Neuronal stem cell (in vitro differentiated cells): ENCODE measurements around the gene BMP8A.
"Not testable (repeated sequence)": the region's sequence is repeated elsewhere in the genome, so short reads cannot be mapped to it uniquely, and the experiment has no call there.

ENCODE experiments used
- DNase-seq: peaks from one replicate; pipeline ENCODE4 v3.0.0-alpha.2; 2013; ENCODE audit warnings: low spot score
- H2AFZ ChIP-seq: one replicate; pipeline ENCODE4 v1.6.1; 2013; ENCODE audit warnings: mild to moderate bottlenecking, low read length, inconsistent platforms
- H2AK5ac ChIP-seq: 2 replicates; pipeline ENCODE4 v1.6.1; 2013; ENCODE audit warnings: low read depth, mild to moderate bottlenecking, inconsistent platforms, low read length, moderate library complexity, mixed read lengths
- H2BK120ac ChIP-seq: 2 replicates; pipeline ENCODE4 v1.6.1; 2013; ENCODE audit warnings: low read depth, mild to moderate bottlenecking, inconsistent platforms, low read length, moderate library complexity, mixed read lengths
- H2BK12ac ChIP-seq: one replicate; pipeline ENCODE4 v1.6.1; 2013; ENCODE audit warnings: low read length, inconsistent platforms
- H2BK15ac ChIP-seq: 2 replicates; pipeline ENCODE4 v1.6.1; 2013; ENCODE audit warnings: mild to moderate bottlenecking, low read length, inconsistent platforms, mixed read lengths
- H2BK5ac ChIP-seq: one replicate; pipeline ENCODE4 v1.6.1; 2013; ENCODE audit warnings: inconsistent platforms, mild to moderate bottlenecking, low read length, moderate library complexity
- H3K14ac ChIP-seq: one replicate; pipeline ENCODE4 v1.6.1; 2013; ENCODE audit warnings: low read length, inconsistent platforms
- H3K18ac ChIP-seq: 2 replicates; pipeline ENCODE4 v1.6.1; 2013; ENCODE audit warnings: low read length, inconsistent platforms
- H3K23ac ChIP-seq: 2 replicates; pipeline ENCODE4 v1.6.1; 2013; ENCODE audit warnings: low read depth, mild to moderate bottlenecking, mixed read lengths, low read length, inconsistent platforms; ENCODE audit not compliant: poor library complexity
- H3K27ac ChIP-seq: replicated peaks from 3 replicates; pipeline ENCODE4 v1.5.1; 2013; ENCODE audit warnings: low read length, inconsistent platforms
- H3K27me3 ChIP-seq, 3 experiments: 2 replicates each; pipeline ENCODE4 v1.6.1; 2013; ENCODE audit warnings: low read length in 3 of 3, mild to moderate bottlenecking in 2 of 3, inconsistent platforms in 1 of 3, low read depth in 1 of 3, mixed read lengths in 1 of 3, moderate library complexity in 1 of 3; ENCODE audit not compliant: control insufficient read depth in 3 of 3, insufficient read depth in 3 of 3
- H3K36me3 ChIP-seq, 2 donors: replicated peaks in 1 of 2; 2 replicates each; pipeline ENCODE4 v1.6.1; 2013; ENCODE audit warnings: low read length in 2 of 2; ENCODE audit not compliant: control insufficient read depth in 2 of 2, insufficient read depth in 2 of 2
- H3K4ac ChIP-seq: 2 replicates; pipeline ENCODE4 v1.6.1; 2013; ENCODE audit warnings: inconsistent platforms, mild to moderate bottlenecking, low read length, moderate library complexity
- H3K4me1 ChIP-seq, 2 donors: 1 replicate in 1 of 2; 2 replicates in 1 of 2; pipeline ENCODE4 v1.6.1; 2013; ENCODE audit warnings: low read length in 2 of 2, low read depth in 1 of 2; ENCODE audit not compliant: control insufficient read depth in 2 of 2, insufficient read depth in 1 of 2
- H3K4me2 ChIP-seq: one replicate; pipeline ENCODE4 v1.6.1; 2013; ENCODE audit warnings: mild to moderate bottlenecking, low read length, inconsistent platforms; ENCODE audit not compliant: insufficient read depth, poor library complexity, severe bottlenecking
- H3K4me3 ChIP-seq, 2 donors: 2 replicates each; pipeline ENCODE4 v1.5.1; 2013; ENCODE audit warnings: low read length in 2 of 2, mild to moderate bottlenecking in 2 of 2, inconsistent platforms in 1 of 2, moderate library complexity in 1 of 2
- H3K79me1 ChIP-seq: one replicate; pipeline ENCODE4 v1.6.1; 2013; ENCODE audit warnings: low read depth, mild to moderate bottlenecking, inconsistent platforms, low read length, moderate library complexity
- H3K9ac ChIP-seq: one replicate; pipeline ENCODE4 v1.6.1; 2013; ENCODE audit warnings: mild to moderate bottlenecking, low read depth, low read length, inconsistent platforms; ENCODE audit not compliant: poor library complexity
- H3K9me3 ChIP-seq, 2 donors: replicated peaks in 1 of 2; 2 replicates each; pipeline versions ENCODE3 to v1.6.1; 2013; ENCODE audit warnings: low read length in 2 of 2, mild to moderate bottlenecking in 2 of 2, inconsistent platforms in 1 of 2, low read depth in 1 of 2, mixed read lengths in 1 of 2, moderate library complexity in 1 of 2; ENCODE audit not compliant: control insufficient read depth in 2 of 2, insufficient read depth in 1 of 2
- H4K8ac ChIP-seq: one replicate; pipeline ENCODE4 v1.6.1; 2013; ENCODE audit warnings: low read depth, mild to moderate bottlenecking, inconsistent platforms, low read length, moderate library complexity
- H4K91ac ChIP-seq: one replicate; pipeline ENCODE4 v1.6.1; 2013; ENCODE audit warnings: low read length, low read depth, mild to moderate bottlenecking, inconsistent platforms; ENCODE audit not compliant: poor library complexity
- WGBS, 2 donors: extraction: QIAGEN DNeasy Blood & Tissue Kit; methylation state at CpG; one replicate each; pipeline ENCODE4 v1.1.7; 2013; ENCODE audit warnings: missing lambda C conversion rate in 2 of 2, mixed read lengths in 1 of 2; ENCODE audit not compliant: insufficient read length in 2 of 2, insufficient replicate concordance in 1 of 2; ENCODE audit errors: extremely low coverage in 2 of 2; 5-methylcytosine and 5-hydroxymethylcytosine counted together

BMP8A gene

DNA sequence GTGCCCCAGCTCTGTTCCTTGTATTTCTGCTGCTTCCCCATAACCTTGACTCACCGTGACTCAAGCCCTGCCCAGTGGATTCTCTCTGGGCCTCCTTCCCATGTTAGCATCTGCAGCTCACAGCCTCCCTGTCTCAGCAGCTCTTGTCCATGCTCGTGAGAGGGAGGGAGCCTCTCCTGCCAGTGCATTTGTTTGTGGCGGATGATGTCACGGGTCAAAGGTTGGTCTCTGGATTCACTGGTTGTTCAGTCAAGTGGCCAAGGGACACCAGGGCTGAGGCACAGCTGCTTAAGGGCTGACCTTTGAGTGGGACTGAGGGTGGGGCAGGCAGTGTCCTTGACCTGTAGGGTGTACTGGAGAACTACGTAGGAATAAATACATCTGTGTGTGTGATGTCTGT, 27.9 kb downstream of the BMP8A start:
- H3K14ac ChIP-seq, H2BK120ac ChIP-seq, H2BK5ac ChIP-seq, H4K91ac ChIP-seq, H3K23ac ChIP-seq, H2AK5ac ChIP-seq, H3K36me3 ChIP-seq, H3K4ac ChIP-seq, H3K9ac ChIP-seq, H3K4me2 ChIP-seq, DNase-seq, H4K8ac ChIP-seq, H3K27me3 ChIP-seq, H3K4me3 ChIP-seq, H2BK15ac ChIP-seq, H3K79me1 ChIP-seq, H3K27ac ChIP-seq, H2AFZ ChIP-seq, H2BK12ac ChIP-seq, H3K9me3 ChIP-seq, H3K18ac ChIP-seq, H3K4me1 ChIP-seq: not testable (repeated sequence)
- no CpG with 5 or more reads among the region's 5 CpGs for WGBS, 2 donors

DNA sequence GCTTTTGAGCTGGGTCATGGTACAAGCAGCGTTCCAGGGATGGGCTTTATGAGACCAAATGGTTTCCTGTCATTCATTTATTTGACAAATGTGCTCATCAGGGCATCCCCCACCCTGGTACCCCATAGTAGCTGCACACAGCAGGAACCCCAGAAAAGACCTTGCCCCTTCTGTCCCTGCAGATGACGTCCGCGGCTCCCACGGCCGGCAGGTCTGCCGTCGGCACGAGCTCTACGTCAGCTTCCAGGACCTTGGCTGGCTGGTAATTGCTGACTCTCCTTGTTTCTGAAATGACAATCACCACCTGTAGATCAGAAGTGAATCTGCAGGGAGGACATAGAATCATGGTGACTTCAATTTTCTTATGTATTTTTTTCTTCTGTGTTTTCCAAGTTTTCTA, 30.8 kb downstream of the BMP8A start:
- not testable (repeated sequence) for H2BK5ac ChIP-seq, H2AFZ ChIP-seq, H4K91ac ChIP-seq, H3K9me3 ChIP-seq, H3K4me1 ChIP-seq, H3K79me1 ChIP-seq, H2BK120ac ChIP-seq, H3K9ac ChIP-seq, H2BK15ac ChIP-seq, H3K36me3 ChIP-seq, H3K27ac ChIP-seq, H3K4me3 ChIP-seq, H4K8ac ChIP-seq, H2AK5ac ChIP-seq, H3K27me3 ChIP-seq, DNase-seq, H2BK12ac ChIP-seq, H3K14ac ChIP-seq, H3K4me2 ChIP-seq, H3K23ac ChIP-seq, H3K4ac ChIP-seq, H3K18ac ChIP-seq
- no CpG with 5 or more reads among the region's 10 CpGs for WGBS, 2 donors

DNA sequence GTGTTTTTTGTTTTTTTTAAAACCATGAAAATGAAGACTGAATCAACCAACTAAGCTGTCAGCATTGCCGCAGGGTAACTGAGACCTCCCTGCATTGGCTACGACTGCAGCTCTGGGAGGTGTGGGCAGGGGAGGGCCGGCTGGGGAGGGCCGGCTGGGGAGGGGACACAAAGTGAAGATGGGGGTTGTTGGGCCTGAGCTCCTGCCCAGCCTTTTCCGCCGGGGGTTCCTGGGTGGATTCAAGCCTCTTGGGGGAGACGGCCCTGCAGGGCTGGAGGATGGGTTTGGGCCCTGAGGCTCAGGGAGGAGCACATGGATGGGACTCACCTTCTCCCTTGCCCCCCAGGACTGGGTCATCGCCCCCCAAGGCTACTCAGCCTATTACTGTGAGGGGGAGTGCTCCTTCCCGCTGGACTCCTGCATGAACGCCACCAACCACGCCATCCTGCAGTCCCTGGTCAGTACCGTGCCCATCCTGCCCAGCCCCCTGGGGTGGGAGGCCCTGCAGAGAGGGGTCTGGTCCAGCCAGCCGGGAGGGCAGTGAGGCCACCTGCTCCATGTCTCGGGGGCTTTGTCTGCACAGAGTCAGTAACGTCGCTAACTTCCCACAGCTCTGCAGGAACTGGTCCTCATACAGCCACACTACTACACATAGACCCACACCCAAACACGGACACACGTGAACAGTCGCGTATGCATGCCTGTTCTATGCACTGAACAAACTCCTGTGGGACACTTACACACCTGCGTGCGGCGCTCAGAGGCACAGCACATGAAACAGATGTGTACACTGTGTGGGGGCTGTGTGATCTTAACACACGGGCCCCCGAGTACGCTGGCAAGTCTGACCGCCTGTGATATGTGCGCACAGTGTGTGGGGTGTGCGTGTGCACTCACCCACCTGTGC, 31.5 kb downstream of the BMP8A start:
- Histone ChIP-seq H2AK5ac (no peak overlapping the region), H3K18ac (peak overlapping the region; percentile 80), H2BK15ac (no peak overlapping the region), H3K4me2 (no peak overlapping the region), H3K79me1 (peaks cover 2% of the 10 kb centered on the region), H3K23ac (peak overlapping the region; percentile 11), H3K9ac (no peak overlapping the region), H2BK5ac (no peak overlapping the region), H3K4me3 (no peak overlapping the region), H3K27ac (no peak overlapping the region), H2BK120ac (no peak overlapping the region), H3K4me1 (no peaks in the 10 kb centered on the region), H3K4ac (no peak overlapping the region), H3K27me3 (no peaks in the 10 kb centered on the region), H3K14ac (no peak overlapping the region), H3K36me3 (peaks cover 2 to 14% of the 10 kb centered on the region in 2 donors), H2AFZ (no peak overlapping the region), H3K9me3 (no peaks in the 10 kb centered on the region), H4K91ac (no peak overlapping the region), H2BK12ac (peak overlapping the region; percentile 46), H4K8ac (peak overlapping the region; percentile 86)
- no CpG with 5 or more reads among the region's 29 CpGs for WGBS, 2 donors
- no peak for DNase-seq

DNA sequence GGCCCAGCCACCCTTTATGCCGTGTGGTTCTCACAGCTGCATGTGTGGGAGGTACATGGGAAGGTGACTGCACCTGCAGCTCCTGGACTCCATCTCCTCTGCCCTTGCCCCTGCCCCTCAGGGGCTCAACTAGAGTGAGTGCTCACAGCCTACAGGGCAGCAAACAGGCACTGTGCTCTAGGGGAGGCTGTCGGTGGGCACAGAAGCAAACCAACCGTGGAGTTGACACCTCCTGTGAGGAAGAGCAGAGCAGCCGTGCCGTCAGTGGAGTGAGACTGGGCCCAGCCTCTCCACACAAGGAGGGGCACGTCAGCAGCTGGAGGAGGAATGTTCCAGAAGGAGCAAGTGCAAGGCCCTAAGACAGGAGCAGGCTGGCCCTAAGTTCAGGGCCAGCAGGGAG, 32.7 kb downstream of the BMP8A start:
- Histone ChIP-seq H2BK5ac (peak overlapping the region; percentile 66), H3K27ac (no peak overlapping the region), H2AFZ (no peak overlapping the region), H2BK12ac (no peak overlapping the region), H3K4me1 (no peaks in the 10 kb centered on the region), H3K9ac (no peak overlapping the region), H3K4ac (no peak overlapping the region), H3K36me3 (peaks cover 7 to 25% of the 10 kb centered on the region in 2 donors), H3K27me3 (no peaks in the 10 kb centered on the region), H4K8ac (no peak overlapping the region), H3K18ac (no peak overlapping the region), H2AK5ac (no peak overlapping the region), H3K4me2 (no peak overlapping the region), H2BK15ac (no peak overlapping the region), H3K9me3 (no peaks in the 10 kb centered on the region), H3K23ac (peak overlapping the region; percentile 80), H3K14ac (no peak overlapping the region), H3K4me3 (no peak overlapping the region), H4K91ac (no peak overlapping the region), H2BK120ac (no peak overlapping the region), H3K79me1 (peaks cover 2% of the 10 kb centered on the region)
- no peak for DNase-seq
- WGBS, 2 donors, result no CpG with 5 or more reads among the region's 6 CpGs
